Stimulated activated memory B cell treated with anti-CD40 and anti-IgM and Interleukin-4, amounts not matched to agents 10 μg/mL and 1 μg/mL and 100 μg/mL, for 72 hours (primary cell): ENCODE data around the gene CYS1.
"Not testable (repeated sequence)": the region's sequence is repeated elsewhere in the genome, so short reads cannot be mapped to it uniquely, and the experiment has no call there.

ENCODE experiments used
- ATAC-seq: fragments of 150-1000 bp; cut with Tn5 transposase; 2 replicates; pipeline ENCODE4 v1.10.0; 2021
- H3K27ac Mint-ChIP-seq: one replicate; pipeline ENCODE4 v1.8.0; 2022; ENCODE audit warnings: mild to moderate bottlenecking, mixed read lengths
- H3K27me3 Mint-ChIP-seq: one replicate; pipeline ENCODE4 v1.8.0; 2022; ENCODE audit warnings: mixed read lengths
- H3K36me3 Mint-ChIP-seq: one replicate; pipeline ENCODE4 v1.8.0; 2022; ENCODE audit warnings: mixed read lengths
- H3K4me1 Mint-ChIP-seq: one replicate; pipeline ENCODE4 v1.8.0; 2022; ENCODE audit warnings: mixed read lengths
- H3K4me3 Mint-ChIP-seq: one replicate; pipeline ENCODE4 v1.8.0; 2022; ENCODE audit warnings: mild to moderate bottlenecking, moderate library complexity, mixed read lengths
- H3K9me3 Mint-ChIP-seq: one replicate; pipeline ENCODE4 v1.8.0; 2022; ENCODE audit warnings: mixed read lengths

The CYS1 gene

GRCh38 chr2:10026940-10027569 is 53.2 kb downstream of the CYS1 start:
- no peak overlapping the region for H3K4me3 Mint-ChIP-seq
- peaks cover 48% of the 10 kb centered on the region for H3K4me1 Mint-ChIP-seq
- no peak for ATAC-seq
- H3K36me3 Mint-ChIP-seq = no peaks in the 10 kb centered on the region
- H3K27ac Mint-ChIP-seq = no peak overlapping the region
- no peaks in the 10 kb centered on the region for H3K9me3 Mint-ChIP-seq
- no peaks in the 10 kb centered on the region for H3K27me3 Mint-ChIP-seq

- H3K9me3 Mint-ChIP-seq = no peaks in the 10 kb centered on the region
- no peak for ATAC-seq
- no peaks in the 10 kb centered on the region for H3K36me3 Mint-ChIP-seq
- no peak overlapping the region for H3K27ac Mint-ChIP-seq
- H3K4me3 Mint-ChIP-seq = no peak overlapping the region
- peaks cover 9% of the 10 kb centered on the region for H3K4me1 Mint-ChIP-seq
- no peaks in the 10 kb centered on the region for H3K27me3 Mint-ChIP-seq
Observed at GRCh38 chr2:10022966-10023662, 57.1 kb downstream of the CYS1 start.

GRCh38 chr2:10022445-10022844 is 57.8 kb downstream of the CYS1 start:
- no peak for ATAC-seq
- Mint-ChIP-seq H3K4me1 (peaks cover 2% of the 10 kb centered on the region), H3K27ac (no peak overlapping the region), H3K4me3 (no peak overlapping the region), H3K27me3 (no peaks in the 10 kb centered on the region), H3K36me3 (no peaks in the 10 kb centered on the region), H3K9me3 (no peaks in the 10 kb centered on the region)

GRCh38 chr2:10022041-10022421 is 58.2 kb downstream of the CYS1 start:
- no peak overlapping the region for H3K27ac Mint-ChIP-seq
- H3K27me3 Mint-ChIP-seq = no peaks in the 10 kb centered on the region
- H3K4me1 Mint-ChIP-seq = no peaks in the 10 kb centered on the region
- no peak overlapping the region for H3K4me3 Mint-ChIP-seq
- H3K36me3 Mint-ChIP-seq = peaks cover under 1% of the 10 kb centered on the region
- no peaks in the 10 kb centered on the region for H3K9me3 Mint-ChIP-seq
- ATAC-seq = no peak

GRCh38 chr2:10019602-10020400 is 60.4 kb downstream of the CYS1 start:
- peaks cover 4% of the 10 kb centered on the region for H3K36me3 Mint-ChIP-seq
- no peaks in the 10 kb centered on the region for H3K4me1 Mint-ChIP-seq
- H3K9me3 Mint-ChIP-seq = peaks cover 2% of the 10 kb centered on the region
- no peak overlapping the region for H3K4me3 Mint-ChIP-seq
- no peaks in the 10 kb centered on the region for H3K27me3 Mint-ChIP-seq
- no peak overlapping the region for H3K27ac Mint-ChIP-seq
- ATAC-seq = no peak

- peaks cover 2% of the 10 kb centered on the region for H3K9me3 Mint-ChIP-seq
- no peak overlapping the region for H3K4me3 Mint-ChIP-seq
- H3K27ac Mint-ChIP-seq = no peak overlapping the region
- no peaks in the 10 kb centered on the region for H3K4me1 Mint-ChIP-seq
- ATAC-seq = no peak
- no peaks in the 10 kb centered on the region for H3K27me3 Mint-ChIP-seq
- H3K36me3 Mint-ChIP-seq = peaks cover 4% of the 10 kb centered on the region
Observed at GRCh38 chr2:10019174-10019573, 61.0 kb downstream of the CYS1 start.

- Mint-ChIP-seq H3K9me3 (peaks cover 2% of the 10 kb centered on the region), H3K36me3 (peaks cover 4% of the 10 kb centered on the region), H3K4me1 (no peaks in the 10 kb centered on the region), H3K27ac (no peak overlapping the region), H3K4me3 (no peak overlapping the region), H3K27me3 (no peaks in the 10 kb centered on the region)
- no peak for ATAC-seq
Observed at GRCh38 chr2:10017313-10017941, 62.8 kb downstream of the CYS1 start.

- ATAC-seq = no peak
- peaks cover 2% of the 10 kb centered on the region for H3K9me3 Mint-ChIP-seq
- no peaks in the 10 kb centered on the region for H3K27me3 Mint-ChIP-seq
- no peaks in the 10 kb centered on the region for H3K4me1 Mint-ChIP-seq
- H3K27ac Mint-ChIP-seq = no peak overlapping the region
- H3K36me3 Mint-ChIP-seq = peaks cover 4% of the 10 kb centered on the region
- no peak overlapping the region for H3K4me3 Mint-ChIP-seq
Observed at GRCh38 chr2:10016802-10017258, 63.4 kb downstream of the CYS1 start.

- ATAC-seq = no peak
- H3K4me1 Mint-ChIP-seq = no peaks in the 10 kb centered on the region
- H3K27ac Mint-ChIP-seq = no peak overlapping the region
- H3K36me3 Mint-ChIP-seq = peaks cover 4% of the 10 kb centered on the region
- H3K4me3 Mint-ChIP-seq = no peak overlapping the region
- peaks cover 2% of the 10 kb centered on the region for H3K9me3 Mint-ChIP-seq
- no peaks in the 10 kb centered on the region for H3K27me3 Mint-ChIP-seq
Observed at GRCh38 chr2:10016001-10016801, 64.0 kb downstream of the CYS1 start.

- ATAC-seq = not testable (repeated sequence)
Observed at GRCh38 chr2:10015376-10015989, 64.7 kb downstream of the CYS1 start.

GRCh38 chr2:10014418-10015190 is 65.6 kb downstream of the CYS1 start:
- ATAC-seq = no peak
- H3K36me3 Mint-ChIP-seq = peaks cover 4% of the 10 kb centered on the region
- H3K27me3 Mint-ChIP-seq = no peaks in the 10 kb centered on the region
- peaks cover 2% of the 10 kb centered on the region for H3K9me3 Mint-ChIP-seq
- H3K4me3 Mint-ChIP-seq = no peak overlapping the region
- H3K27ac Mint-ChIP-seq = no peak overlapping the region
- H3K4me1 Mint-ChIP-seq = no peaks in the 10 kb centered on the region

More at GRCh38 chr2:10015376-10015989, 64.7 kb downstream of the CYS1 start:
- not testable (repeated sequence) for H3K27me3 Mint-ChIP-seq, H3K4me3 Mint-ChIP-seq, H3K4me1 Mint-ChIP-seq, H3K9me3 Mint-ChIP-seq, H3K27ac Mint-ChIP-seq, H3K36me3 Mint-ChIP-seq

GRCh38 chr2:10013651-10014417 is 66.4 kb downstream of the CYS1 start:
- not testable (repeated sequence) for H3K36me3 Mint-ChIP-seq, H3K4me1 Mint-ChIP-seq, H3K27me3 Mint-ChIP-seq, H3K9me3 Mint-ChIP-seq, ATAC-seq, H3K27ac Mint-ChIP-seq, H3K4me3 Mint-ChIP-seq

- Mint-ChIP-seq H3K27ac (no peak overlapping the region), H3K27me3 (no peaks in the 10 kb centered on the region), H3K4me1 (no peaks in the 10 kb centered on the region), H3K36me3 (peaks cover 4% of the 10 kb centered on the region), H3K9me3 (peaks cover 2% of the 10 kb centered on the region), H3K4me3 (no peak overlapping the region)
- ATAC-seq = peak; percentile 44
Observed at GRCh38 chr2:10012963-10013461, 67.2 kb downstream of the CYS1 start.
